WERI-Rb-1 (cell line): ENCODE measurements around the gene PNPLA5.

Experiments
- DNase-seq: peaks from one replicate; pipeline ENCODE4 v3.0.0-alpha.2; 2020
- H3K27ac ChIP-seq: fragments of 250-450 bp; sonication (Bioruptor Pico); 2 replicates; pipeline ENCODE4 v1.5.1; 2020; ENCODE audit warnings: mild to moderate bottlenecking, moderate library complexity
- H3K27me3 ChIP-seq: fragments of 250-450 bp; sonication (Bioruptor Pico); 2 replicates; pipeline ENCODE4 v1.5.1; 2021; ENCODE audit warnings: mild to moderate bottlenecking, low read depth, moderate library complexity; ENCODE audit not compliant: insufficient read depth, severe bottlenecking
- H3K36me3 ChIP-seq: fragments of 250-450 bp; sonication (Bioruptor Pico); 2 replicates; pipeline ENCODE4 v1.5.1; 2020; ENCODE audit warnings: mild to moderate bottlenecking, moderate library complexity
- H3K4me3 ChIP-seq: 2 replicates; pipeline ENCODE4 v1.5.1; 2011; ENCODE audit warnings: low read depth, mild to moderate bottlenecking, control low read depth, low read length
- H3K9me3 ChIP-seq: fragments of 250-450 bp; sonication (Bioruptor Pico); 2 replicates; pipeline ENCODE4 v1.5.1; 2021; ENCODE audit warnings: mild to moderate bottlenecking, moderate library complexity; ENCODE audit not compliant: severe bottlenecking
- CTCF ChIP-seq: IDR thresholded peaks from 2 replicates; pipeline ENCODE4 v1.5.1; 2011; ENCODE audit warnings: low read depth, mild to moderate bottlenecking, control low read depth, inconsistent platforms, low read length

PNPLA5 gene

GRCh38 chr22:43882122-43882767, 9.6 kb downstream of the PNPLA5 start:
- no peaks in the 10 kb centered on the region for H3K27me3 ChIP-seq
- TF ChIP-seq CTCF: no peak

GRCh38 chr22:43881091-43882061, 10.4 kb downstream of the PNPLA5 start:
- Histone ChIP-seq H3K36me3 (no peaks in the 10 kb centered on the region), H3K9me3 (no peaks in the 10 kb centered on the region), H3K27me3 (no peaks in the 10 kb centered on the region), H3K4me3 (no peak overlapping the region), H3K27ac (no peak overlapping the region)
- TF ChIP-seq CTCF: no peak
- peak; percentile 6 for DNase-seq

More at GRCh38 chr22:43882122-43882767, 9.6 kb downstream of the PNPLA5 start:
- Histone ChIP-seq H3K9me3 (no peaks in the 10 kb centered on the region), H3K4me3 (no peak overlapping the region), H3K27ac (no peak overlapping the region), H3K36me3 (no peaks in the 10 kb centered on the region)
- peak; percentile 4 for DNase-seq

- no peak overlapping the region for H3K27ac ChIP-seq
- no peak overlapping the region for H3K4me3 ChIP-seq
- TF ChIP-seq CTCF: no peak
- H3K9me3 ChIP-seq: no peaks in the 10 kb centered on the region
- H3K36me3 ChIP-seq: no peaks in the 10 kb centered on the region
- no peak for DNase-seq
- H3K27me3 ChIP-seq: no peaks in the 10 kb centered on the region
Observed at GRCh38 chr22:43880541-43880991, 11.2 kb downstream of the PNPLA5 start.

- Histone ChIP-seq H3K36me3 (no peaks in the 10 kb centered on the region), H3K9me3 (no peaks in the 10 kb centered on the region), H3K27me3 (no peaks in the 10 kb centered on the region), H3K27ac (no peak overlapping the region), H3K4me3 (no peak overlapping the region)
- no peak for DNase-seq
- TF ChIP-seq CTCF: no peak
Observed at GRCh38 chr22:43879901-43880540, 11.8 kb downstream of the PNPLA5 start.

GRCh38 chr22:43878831-43879550, 12.8 kb downstream of the PNPLA5 start:
- H3K9me3 ChIP-seq: no peaks in the 10 kb centered on the region

More at GRCh38 chr22:43878831-43879550, 12.8 kb downstream of the PNPLA5 start:
- Histone ChIP-seq H3K36me3 (no peaks in the 10 kb centered on the region), H3K27ac (no peak overlapping the region), H3K27me3 (no peaks in the 10 kb centered on the region), H3K4me3 (no peak overlapping the region)
- DNase-seq: no peak
- no peak for TF ChIP-seq CTCF
